Body of pancreas (tissue), 4 donors: ENCODE results near the gene MLXIP. TPM values are rescaled to one million over a fixed set of nuclear protein-coding genes. Genes with fewer than 3 reads are reported as not detected.
"Not testable (repeated sequence)": the region's sequence is repeated elsewhere in the genome, so short reads cannot be mapped to it uniquely, and the experiment has no call there.

Experiments used
- ATAC-seq: fragments of 150-250 bp; one replicate; pipeline ENCODE4 v1.9.1; 2016
- DNase-seq, 4 donors: peaks; one replicate each; pipeline ENCODE4 v3.0.0-alpha.2; 2019
- H3K27ac ChIP-seq, 4 donors: fragments of 200-600 bp; sonication (generic); 1 replicate in 3 of 4; 2 replicates in 1 of 4; pipeline versions ENCODE4 v1.5.1 to v1.6.1; 2016 to 2019; ENCODE audit warnings: mild to moderate bottlenecking in 1 of 4, mixed read lengths in 1 of 4, moderate library complexity in 1 of 4
- H3K27me3 ChIP-seq, 2 donors: fragments of 200-600 bp; sonication (generic); one replicate each; pipeline ENCODE4 v1.6.0; 2016; ENCODE audit warnings: mild to moderate bottlenecking in 1 of 2
- H3K36me3 ChIP-seq, 2 donors: fragments of 200-600 bp; sonication (generic); replicated peaks in 1 of 2; 2 replicates each; pipeline ENCODE4 v1.5.1; 2016; ENCODE audit warnings: low read depth in 2 of 2; ENCODE audit not compliant: insufficient read depth in 1 of 2
- H3K4me1 ChIP-seq: fragments of 200-600 bp; sonication (generic); one replicate; pipeline ENCODE4 v1.6.0; 2016
- H3K4me3 ChIP-seq, 2 donors: fragments of 200-600 bp; sonication (generic); 1 replicate in 1 of 2; 2 replicates in 1 of 2; pipeline ENCODE4 v1.5.1; 2016 to 2019
- H3K9me3 ChIP-seq, 3 donors: fragments of 200-600 bp; sonication (generic); 1 replicate in 2 of 3; 2 replicates in 1 of 3; pipeline ENCODE4 v1.5.1; 2016
- CTCF ChIP-seq, 7 experiments: fragments of 450-650 bp in 4 of 7; fragments of 200-600 bp in 3 of 7; sonication (generic) in 3 of 7; IDR thresholded peaks; one replicate each; pipeline ENCODE4 v1.5.1; 2016 to 2019; ENCODE audit warnings: antibody characterized with exemption in 7 of 7
- POLR2A ChIP-seq, 3 donors: fragments of 450-650 bp; IDR thresholded peaks; one replicate each; pipeline ENCODE4 v1.6.1; 2016; ENCODE audit warnings: antibody characterized with exemption in 3 of 3, mild to moderate bottlenecking in 2 of 3
- WGBS, 2 donors: methylation state at CpG; one replicate each; pipeline ENCODE4 v1.1.5; 2017; 5-methylcytosine and 5-hydroxymethylcytosine counted together
- intact Hi-C: fragments of 100-400 bp; cut with DNase I; formaldehyde crosslinking; loops from one replicate; pipeline ENCODE4 v1.15.1; 2023
- total RNA-seq, 2 donors: library from RNA; depleted of rRNA; stranded (reverse); fragments of >200 nt; gene quantifications; one replicate each; pipeline ENCODE4 v1.1.0, GENCODE V29; 2016

MLXIP gene
- total RNA-seq, 2 donors from 2014 or later = 43.6 to 84.0 TPM

- no peak overlapping the region for H3K4me3 ChIP-seq
- H3K4me1 ChIP-seq = peaks cover 29% of the 10 kb centered on the region
- peak; percentile 87 for ATAC-seq
- 59 to 61% methylated on average over 19 to 21 of the region's 21 CpGs for WGBS, 2 donors
- H3K27me3 ChIP-seq = no peaks in the 10 kb centered on the region
- intact Hi-C loops = no loop called here
- H3K9me3 ChIP-seq = no peaks in the 10 kb centered on the region
- H3K27ac ChIP-seq = peak overlapping the region in 3 of 4 donors; percentile 35 to 58 (median 56)
- TF ChIP-seq POLR2A (IDR thresholded peaks at IDR 0.05) (no peak), CTCF (IDR thresholded peaks at IDR 0.05) (no peak)
- peak in 2 of 4 donors; percentile 64 to 73 for DNase-seq
- H3K36me3 ChIP-seq = peaks cover 0 to 9% of the 10 kb centered on the region in 2 donors
Measured at GRCh38 chr12:122040579-122041386, 37.8 kb upstream of the MLXIP start.

GRCh38 chr12:122041458-122041857 is 37.1 kb upstream of the MLXIP start:
- H3K9me3 ChIP-seq, H3K4me3 ChIP-seq, DNase-seq, ATAC-seq, H3K27me3 ChIP-seq, H3K36me3 ChIP-seq, intact Hi-C loops: not testable (repeated sequence)
- H3K27ac ChIP-seq = peak overlapping the region in 3 of 4 donors; percentile 35 to 58 (median 56)
- H3K4me1 ChIP-seq = peaks cover 24% of the 10 kb centered on the region
- 100% methylated on average over 2 to 3 of the region's 3 CpGs for WGBS, 2 donors

- Histone ChIP-seq H3K36me3 (peaks cover 6 to 9% of the 10 kb centered on the region in 2 donors), H3K4me1 (peaks cover 24% of the 10 kb centered on the region), H3K9me3 (no peaks in the 10 kb centered on the region), H3K4me3 (no peak overlapping the region), H3K27me3 (no peaks in the 10 kb centered on the region), H3K27ac (no peak overlapping the region)
- no peak for ATAC-seq
- WGBS, 2 donors = 80 to 82% methylated on average over 11 of the region's 11 CpGs
- intact Hi-C loops = no loop called here
- DNase-seq = no peak
- TF ChIP-seq POLR2A (IDR thresholded peaks at IDR 0.05) = no peak
- TF ChIP-seq CTCF (IDR thresholded peaks at IDR 0.05) = no peak
Measured at GRCh38 chr12:122042910-122043309, 35.6 kb upstream of the MLXIP start.

- DNase-seq = no peak
- intact Hi-C loops = no loop called here
- ATAC-seq = no peak
- Histone ChIP-seq H3K9me3 (no peaks in the 10 kb centered on the region), H3K4me3 (no peak overlapping the region), H3K4me1 (peaks cover 24% of the 10 kb centered on the region), H3K27ac (no peak overlapping the region), H3K27me3 (no peaks in the 10 kb centered on the region), H3K36me3 (peaks cover 6 to 9% of the 10 kb centered on the region in 2 donors)
- WGBS, 2 donors = 89 to 98% methylated on average over 15 of the region's 15 CpGs
- TF ChIP-seq POLR2A (IDR thresholded peaks at IDR 0.05) (no peak), CTCF (IDR thresholded peaks at IDR 0.05) (no peak)
Measured at GRCh38 chr12:122043476-122043875, 35.1 kb upstream of the MLXIP start.

- H3K4me1 ChIP-seq = peaks cover 17% of the 10 kb centered on the region
- no peaks in the 10 kb centered on the region for H3K27me3 ChIP-seq
- no peak for TF ChIP-seq POLR2A (IDR thresholded peaks at IDR 0.05)
- TF ChIP-seq CTCF (IDR thresholded peaks at IDR 0.05) = no peak
- intact Hi-C loops = no loop called here
- no peak overlapping the region for H3K27ac ChIP-seq
- H3K9me3 ChIP-seq = no peaks in the 10 kb centered on the region
- DNase-seq = no peak
- peaks cover 6 to 9% of the 10 kb centered on the region in 2 donors for H3K36me3 ChIP-seq
- 96% methylated on average over 7 of the region's 7 CpGs for WGBS, 2 donors
- H3K4me3 ChIP-seq = no peak overlapping the region
- ATAC-seq = no peak
Measured at GRCh38 chr12:122045262-122045661, 33.3 kb upstream of the MLXIP start.
